Endometrial microvascular endothelial cells (primary cell): Measurements from ENCODE around the gene ECHDC3. TPM values are rescaled to one million over a fixed set of nuclear protein-coding genes. Genes with fewer than 3 reads are reported as not detected.

Experiments
- in situ Hi-C: cut with HindIII; loops from 2 replicates; pipeline ENCODE4 v1.10.0; 2017; ENCODE audit warnings: low sequenced_read_pairs, low pct_unique_long_range_greater_than_20kb; ENCODE audit errors: inconsistent ontology term
- total RNA-seq: library from RNA; depleted of rRNA; stranded (reverse); fragments of >200 nt; gene quantifications from one replicate; pipeline ENCODE4 v1.2.3, GENCODE V29; 2015; ENCODE audit errors: inconsistent ontology term

ECHDC3 gene
- total RNA-seq, 1 donor from 2014 or later, result 16.8 TPM

GRCh38 chr10:11742779-11743298 is 657 bp downstream of the ECHDC3 start:
- in situ Hi-C loops, result no loop called here

- in situ Hi-C loops, result no loop called here
Observed at GRCh38 chr10:11743461-11744338, 1.5 kb downstream of the ECHDC3 start.

DNA sequence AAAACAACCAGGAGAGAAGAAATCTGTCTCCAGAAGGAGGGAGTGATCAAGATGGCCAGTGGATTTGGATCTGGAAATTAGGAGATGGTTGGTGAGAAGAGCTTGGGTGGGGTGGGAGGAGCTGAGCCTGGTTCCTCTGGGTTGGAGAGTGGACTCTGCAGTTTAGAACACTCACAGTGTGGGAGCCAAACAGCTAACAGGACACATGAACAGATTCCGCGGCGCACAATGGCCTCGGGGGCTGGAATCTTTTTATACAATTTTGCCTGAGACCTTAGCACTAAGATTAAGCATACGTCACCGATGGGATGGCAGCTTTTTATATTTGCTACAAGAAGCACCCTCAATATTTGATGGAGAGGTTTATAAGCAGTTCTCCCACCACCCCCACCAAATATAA is 2.9 kb downstream of the ECHDC3 start:
- in situ Hi-C loops, result no loop called here

- in situ Hi-C loops, result no loop called here
Observed at GRCh38 chr10:11746883-11747539, 4.8 kb downstream of the ECHDC3 start.

GRCh38 chr10:11748866-11749265 is 6.7 kb downstream of the ECHDC3 start:
- in situ Hi-C loops, result no loop called here

DNA sequence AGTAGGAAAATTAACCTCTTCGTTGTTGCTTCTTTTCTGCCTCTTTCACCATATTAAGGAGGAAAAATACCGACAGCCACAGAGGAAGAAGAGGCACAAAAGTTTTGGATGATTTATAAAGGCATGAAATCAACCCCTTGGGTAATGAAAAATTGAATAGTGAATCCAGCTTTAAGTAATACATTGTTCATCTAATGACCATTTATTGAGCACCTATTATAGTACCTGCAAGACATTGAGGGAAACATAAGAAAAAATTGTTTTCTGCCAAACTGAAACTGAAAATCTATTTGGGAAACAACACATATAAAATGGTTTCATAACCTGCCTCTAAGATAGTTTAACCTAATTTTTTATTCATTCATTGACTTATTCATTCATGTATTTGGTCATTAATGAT is 8.2 kb downstream of the ECHDC3 start:
- in situ Hi-C loops, result no loop called here

GRCh38 chr10:11754173-11754572 is 12.0 kb downstream of the ECHDC3 start:
- in situ Hi-C loops, result no loop called here

GRCh38 chr10:11754620-11755019 is 12.4 kb downstream of the ECHDC3 start:
- in situ Hi-C loops, result no loop called here

DNA sequence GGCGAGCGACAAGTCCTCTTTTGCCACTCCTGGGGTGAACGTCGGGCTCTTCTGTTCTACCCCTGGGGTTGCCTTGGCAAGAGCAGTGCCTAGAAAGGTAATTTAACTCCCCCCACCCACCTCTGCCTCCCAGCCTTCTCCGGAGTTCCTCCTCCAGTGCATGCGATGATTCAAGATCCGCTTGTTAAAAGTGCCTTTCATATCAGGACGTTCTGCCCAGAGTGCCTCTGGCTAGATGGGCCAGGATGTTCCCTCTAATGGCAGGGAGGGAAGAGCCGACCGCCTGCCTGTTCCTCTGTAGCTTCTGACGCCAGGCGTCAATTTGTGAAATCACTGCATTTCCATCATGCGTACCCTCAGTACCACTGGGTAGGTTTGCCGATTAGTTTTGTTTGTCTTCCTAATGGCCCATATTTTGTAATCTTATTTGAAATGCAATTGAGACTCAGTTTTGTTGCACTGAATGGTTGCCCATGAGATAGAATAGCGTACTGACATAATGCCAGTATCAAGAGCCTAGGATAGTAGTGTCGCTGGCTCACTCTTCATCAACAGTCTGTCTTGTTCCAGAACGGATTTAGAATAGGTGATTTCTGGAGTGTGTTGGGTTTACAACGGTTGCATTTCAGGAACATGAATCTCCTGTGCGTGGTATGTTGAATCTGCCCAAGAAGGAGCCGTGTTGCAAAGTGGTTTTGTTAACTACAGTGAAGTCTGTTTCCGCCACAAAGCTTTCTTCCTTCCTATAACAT is 13.5 kb downstream of the ECHDC3 start:
- in situ Hi-C loops, result no loop called here

DNA sequence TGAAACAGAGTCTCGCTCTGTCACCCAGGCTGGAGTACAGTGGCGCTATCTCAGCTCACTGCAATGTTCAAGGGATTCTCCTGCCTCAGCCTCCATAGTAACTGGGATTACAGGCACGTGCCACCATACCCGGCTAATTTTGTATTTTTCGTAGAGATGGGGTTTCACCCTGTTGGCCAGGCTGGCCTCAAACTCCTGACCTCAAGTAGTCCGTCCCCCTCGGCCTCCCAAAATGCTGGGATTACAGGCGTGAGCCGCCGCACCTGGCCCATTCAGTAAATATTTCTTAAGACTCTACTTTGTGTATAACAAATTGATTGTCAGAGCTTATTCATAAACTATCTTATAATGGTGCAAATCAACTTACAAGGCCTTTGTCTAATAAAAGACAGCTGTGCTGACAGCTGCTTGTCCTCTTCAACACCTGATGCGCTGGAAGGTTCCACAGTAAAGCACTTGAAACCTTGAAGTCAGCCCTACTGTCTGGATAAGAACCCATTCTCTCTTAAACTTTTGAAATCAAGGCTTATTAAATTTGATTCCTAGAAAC is 14.7 kb downstream of the ECHDC3 start:
- in situ Hi-C loops, result no loop called here

GRCh38 chr10:11757454-11757820 is 15.3 kb downstream of the ECHDC3 start:
- in situ Hi-C loops, result no loop called here

DNA sequence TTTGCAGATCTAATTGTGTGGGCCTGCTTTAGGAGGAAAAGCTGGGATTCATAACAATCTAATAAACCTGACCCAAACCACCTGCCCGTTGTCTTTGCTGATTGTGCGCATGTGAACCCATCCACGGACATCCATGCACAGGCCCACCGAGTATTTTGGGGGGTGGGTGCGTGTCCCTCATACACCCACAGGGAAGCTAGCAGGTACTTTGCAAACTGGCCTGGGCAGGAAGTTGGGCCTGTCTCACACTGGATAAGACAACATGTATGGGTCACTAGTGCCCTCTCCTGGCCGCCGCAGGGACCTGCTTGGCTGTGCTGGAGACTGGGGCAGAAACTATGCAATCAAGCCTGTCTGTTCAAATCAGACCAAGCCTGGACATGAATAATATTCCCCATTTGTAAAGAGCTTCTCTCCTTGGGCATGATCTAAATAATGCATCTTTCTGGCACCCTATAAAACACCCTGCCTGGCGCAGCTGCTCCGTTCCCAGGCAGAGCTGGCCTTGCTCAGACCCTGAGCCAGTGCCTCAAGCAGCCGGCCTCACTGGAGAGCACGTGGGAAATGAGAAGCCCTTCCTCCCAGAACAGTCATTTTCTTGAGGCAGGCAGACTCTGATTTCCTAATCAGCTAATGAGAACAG is 15.8 kb downstream of the ECHDC3 start:
- in situ Hi-C loops, result no loop called here

DNA sequence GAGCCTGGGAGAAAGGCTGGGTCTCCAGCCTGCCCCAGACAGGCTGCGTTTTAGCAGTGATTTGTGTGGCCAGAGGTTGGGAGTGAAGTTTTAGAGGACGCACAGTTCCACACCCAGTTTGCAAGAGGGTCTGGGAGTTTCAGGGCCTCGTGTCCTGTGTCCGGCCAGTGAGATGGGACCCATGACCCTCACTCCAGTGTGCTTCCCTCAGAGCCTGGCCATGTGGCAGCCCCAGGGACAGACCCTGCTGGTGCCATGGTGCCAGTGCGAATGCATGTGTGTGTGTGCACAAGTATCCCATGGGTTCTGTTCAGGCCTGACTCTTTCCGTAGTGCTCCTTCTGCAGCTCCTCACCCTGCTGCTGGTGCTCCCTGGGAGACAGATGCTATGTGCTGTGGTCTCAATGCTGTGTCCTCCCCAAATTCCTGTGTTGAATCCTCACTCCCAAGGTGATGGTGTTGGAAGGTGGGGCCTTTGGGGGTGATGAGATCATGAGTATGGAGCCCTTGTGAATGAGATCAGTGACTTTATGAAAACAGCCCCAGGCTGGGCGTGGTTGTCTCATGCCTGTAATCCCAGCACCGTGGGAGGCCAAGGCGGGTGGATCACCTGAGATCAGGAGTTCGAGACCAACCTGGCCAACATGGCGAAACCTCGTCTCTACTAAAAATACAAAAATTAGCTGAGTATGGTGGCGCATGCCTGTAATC is 16.5 kb downstream of the ECHDC3 start:
- in situ Hi-C loops, result no loop called here

DNA sequence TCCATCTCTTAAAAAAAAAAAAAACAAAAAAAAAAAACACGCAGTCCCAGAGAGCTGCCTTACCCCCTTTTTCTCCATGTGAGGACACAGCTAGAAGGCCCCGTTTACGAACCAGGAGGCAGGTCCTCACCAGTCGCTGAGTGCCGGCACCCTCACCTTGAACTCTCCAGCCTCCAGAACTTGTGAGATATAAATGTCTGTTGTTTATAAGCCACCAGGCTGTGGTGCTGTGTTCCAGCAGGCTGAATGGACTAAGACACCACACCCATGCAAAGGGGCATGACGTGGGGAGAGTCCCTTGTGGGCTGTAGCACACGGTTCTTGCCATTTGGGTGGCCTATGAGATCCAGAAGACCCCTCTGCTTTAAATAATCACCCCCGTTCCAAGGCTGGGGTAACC is 17.2 kb downstream of the ECHDC3 start:
- in situ Hi-C loops, result no loop called here

GRCh38 chr10:11760151-11760550 is 18.0 kb downstream of the ECHDC3 start:
- in situ Hi-C loops, result no loop called here

- in situ Hi-C loops, result no loop called here
Observed at GRCh38 chr10:11760861-11761260, 18.7 kb downstream of the ECHDC3 start.

DNA sequence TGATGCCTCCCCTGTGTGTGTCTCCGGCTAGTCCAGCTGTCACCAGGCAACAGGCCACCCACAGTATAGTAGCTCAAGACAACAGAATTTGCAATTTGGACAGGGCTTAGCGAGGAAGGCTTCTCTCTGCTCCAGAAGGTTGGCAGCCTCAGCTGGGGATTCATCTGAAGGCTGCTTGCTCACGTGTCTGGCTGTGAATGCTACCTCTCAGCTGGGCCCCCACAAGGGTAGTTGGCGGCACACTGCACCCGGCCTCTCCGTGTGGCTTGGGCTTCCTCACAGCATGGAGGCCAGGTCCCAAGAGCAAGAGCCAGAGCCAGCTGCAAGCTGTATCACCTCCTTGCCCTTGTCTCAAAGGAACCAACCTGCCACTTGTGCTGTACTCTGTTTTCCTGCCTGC is 19.2 kb downstream of the ECHDC3 start:
- in situ Hi-C loops, result no loop called here
